B cell (primary cell): Measurements from ENCODE around the gene BOC. TPM values are rescaled to one million over a fixed set of nuclear protein-coding genes. Genes with fewer than 3 reads are reported as not detected.

Experiments used
- ATAC-seq: fragments of 200-7000 bp; cut with Tn5 transposase; one replicate; pipeline ENCODE4 v1.10.0; 2021; ENCODE audit warnings: low read depth, mild to moderate bottlenecking, moderate number of reproducible peaks, moderate library complexity
- CTCF ChIA-PET: fragments of 350-600 bp; sonication (Branson Sonifier 250); formaldehyde crosslinking; loops from one replicate; lab custom pipeline; 2021; ENCODE audit warnings: antibody characterized with exemption, inconsistent platforms; lab: Charles Lee
- POLR2A ChIA-PET: fragments of 350-600 bp; sonication (Branson Sonifier 250); formaldehyde crosslinking; loops from one replicate; lab custom pipeline; 2021; ENCODE audit warnings: antibody characterized with exemption; lab: Charles Lee
- DNase-seq: peaks from one replicate; pipeline ENCODE4 v3.0.0; 2013
- H2AFZ ChIP-seq: 2 replicates; pipeline ENCODE4 v1.6.1; 2012; ENCODE audit warnings: mild to moderate bottlenecking, low read depth, low read length; ENCODE audit not compliant: insufficient read depth, poor library complexity, severe bottlenecking
- H3K27ac ChIP-seq, 2 donors: 1 replicate in 1 of 2; 2 replicates in 1 of 2; pipeline ENCODE4 v1.5.1; 2012 to 2013; ENCODE audit warnings: low read length in 2 of 2, mild to moderate bottlenecking in 2 of 2, moderate library complexity in 1 of 2
- H3K27me3 ChIP-seq, 4 experiments: fragments of 200-600 bp in 1 of 4; sonication (generic) in 1 of 4; replicated peaks in 1 of 4; 1 replicate in 2 of 4; 2 replicates in 2 of 4; pipeline versions ENCODE4 v1.6.1 to v1.7.0; 2013 to 2016; ENCODE audit warnings: low read length in 3 of 4, mild to moderate bottlenecking in 2 of 4, mixed read lengths in 1 of 4, moderate library complexity in 1 of 4; ENCODE audit not compliant: insufficient read depth in 4 of 4, control insufficient read depth in 3 of 4; ENCODE audit errors: control extremely low read depth in 1 of 4
- H3K36me3 ChIP-seq, 2 experiments: replicated peaks in 1 of 2; 1 replicate in 1 of 2; 2 replicates in 1 of 2; pipeline versions ENCODE4 v1.6.1 to v1.7.1; 2013; ENCODE audit warnings: low read length in 1 of 2; ENCODE audit not compliant: insufficient read depth in 2 of 2, control insufficient read depth in 1 of 2; ENCODE audit errors: control extremely low read depth in 1 of 2, extremely low read depth in 1 of 2
- H3K4me1 ChIP-seq, 2 donors: fragments of 200-600 bp in 1 of 2; sonication (generic) in 1 of 2; 1 replicate in 1 of 2; 2 replicates in 1 of 2; pipeline versions ENCODE4 v1.5.1 to v1.6.1; 2013 to 2017; ENCODE audit warnings: low read length in 2 of 2; ENCODE audit not compliant: control insufficient read depth in 2 of 2, insufficient read depth in 2 of 2
- H3K4me2 ChIP-seq: replicated peaks from 2 replicates; pipeline ENCODE3; 2012; ENCODE audit warnings: mild to moderate bottlenecking, low read depth, low read length; ENCODE audit not compliant: poor library complexity, severe bottlenecking
- H3K4me3 ChIP-seq, 5 experiments: fragments of 200-600 bp in 1 of 5; sonication (generic) in 1 of 5; 1 replicate in 3 of 5; 2 replicates in 2 of 5; pipeline versions ENCODE4 v1.5.1 to v1.7.0; 2011 to 2016; ENCODE audit warnings: low read length in 4 of 5, mild to moderate bottlenecking in 4 of 5, low read depth in 2 of 5, control low read depth in 1 of 5, moderate library complexity in 1 of 5; ENCODE audit not compliant: insufficient read depth in 1 of 5; ENCODE audit errors: control extremely low read depth in 1 of 5, extremely low read depth in 1 of 5
- H3K79me2 ChIP-seq: fragments of 200-600 bp; sonication (generic); one replicate; pipeline ENCODE4 v1.6.0; 2016; ENCODE audit warnings: low read length; ENCODE audit not compliant: control insufficient read depth, insufficient read depth
- H3K9ac ChIP-seq: fragments of 200-600 bp; sonication (generic); 2 replicates; pipeline ENCODE4 v1.6.1; 2017; ENCODE audit warnings: mild to moderate bottlenecking, low read length, moderate library complexity
- H3K9me3 ChIP-seq, 3 donors: one replicate each; pipeline versions ENCODE4 v1.6.1 to v1.7.1; 2013; ENCODE audit warnings: low read length in 2 of 3; ENCODE audit not compliant: control insufficient read depth in 2 of 3, insufficient read depth in 1 of 3; ENCODE audit errors: control extremely low read depth in 1 of 3
- H4K20me1 ChIP-seq: 2 replicates; pipeline ENCODE4 v1.6.0; 2012; ENCODE audit warnings: mild to moderate bottlenecking, low read length; ENCODE audit not compliant: insufficient read depth, control insufficient read depth, poor library complexity, severe bottlenecking
- H3K27ac Mint-ChIP-seq: one replicate; pipeline ENCODE4 v1.8.0; 2021; ENCODE audit warnings: mixed read lengths
- H3K27me3 Mint-ChIP-seq: one replicate; pipeline ENCODE4 v1.8.0; 2021; ENCODE audit warnings: mixed read lengths
- H3K4me1 Mint-ChIP-seq: one replicate; pipeline ENCODE4 v1.8.0; 2021; ENCODE audit warnings: mixed read lengths
- H3K4me3 Mint-ChIP-seq: one replicate; pipeline ENCODE4 v1.8.0; 2021; ENCODE audit warnings: mixed read lengths
- H3K9me3 Mint-ChIP-seq: one replicate; pipeline ENCODE4 v1.8.0; 2022; ENCODE audit warnings: mixed read lengths; ENCODE audit not compliant: insufficient read depth
- EZH2 ChIP-seq: IDR thresholded peaks from 2 replicates; pipeline ENCODE4 v1.6.1; 2012; ENCODE audit warnings: borderline replicate concordance, low read depth, mild to moderate bottlenecking, moderate library complexity, low read length; ENCODE audit not compliant: insufficient read depth, poor library complexity, severe bottlenecking
- WGBS: methylation state at CpG from one replicate; pipeline ENCODE4 v1.1.5; 2013; ENCODE audit warnings: missing lambda C conversion rate; ENCODE audit not compliant: insufficient coverage; 5-methylcytosine and 5-hydroxymethylcytosine counted together
- intact Hi-C: fragments of 100-400 bp; cut with micrococcal nuclease; formaldehyde crosslinking; loops from one replicate; pipeline ENCODE4 v1.10.0; 2022
- polyA plus RNA-seq: library from polyadenylated mRNA; depleted of rRNA; stranded (reverse); fragments of >200 nt; gene quantifications from 2 replicates; pipeline ENCODE4 v1.2.3, GENCODE V29; 2012
- total RNA-seq, 2 donors: library from RNA; stranded (reverse); fragments of 120-200 nt in 1 of 2; gene quantifications; 1 replicate in 1 of 2; 2 replicates in 1 of 2; pipeline versions ENCODE4 v1.2.3 to v1.2.4, GENCODE V29; 2013 to 2022
- TF ChIP-seq, protein P1 (sequence below): fragments of 200-600 bp; IDR thresholded peaks from one replicate; pipeline ENCODE4 v1.8.0; 2022; ENCODE audit warnings: antibody characterized with exemption, mild to moderate bottlenecking

Gene BOC
- total and polyA plus RNA-seq, 2 donors (not counting 1 experiment from before 2014, with no cell fraction given): 0.12 to 2.0 TPM

DNA sequence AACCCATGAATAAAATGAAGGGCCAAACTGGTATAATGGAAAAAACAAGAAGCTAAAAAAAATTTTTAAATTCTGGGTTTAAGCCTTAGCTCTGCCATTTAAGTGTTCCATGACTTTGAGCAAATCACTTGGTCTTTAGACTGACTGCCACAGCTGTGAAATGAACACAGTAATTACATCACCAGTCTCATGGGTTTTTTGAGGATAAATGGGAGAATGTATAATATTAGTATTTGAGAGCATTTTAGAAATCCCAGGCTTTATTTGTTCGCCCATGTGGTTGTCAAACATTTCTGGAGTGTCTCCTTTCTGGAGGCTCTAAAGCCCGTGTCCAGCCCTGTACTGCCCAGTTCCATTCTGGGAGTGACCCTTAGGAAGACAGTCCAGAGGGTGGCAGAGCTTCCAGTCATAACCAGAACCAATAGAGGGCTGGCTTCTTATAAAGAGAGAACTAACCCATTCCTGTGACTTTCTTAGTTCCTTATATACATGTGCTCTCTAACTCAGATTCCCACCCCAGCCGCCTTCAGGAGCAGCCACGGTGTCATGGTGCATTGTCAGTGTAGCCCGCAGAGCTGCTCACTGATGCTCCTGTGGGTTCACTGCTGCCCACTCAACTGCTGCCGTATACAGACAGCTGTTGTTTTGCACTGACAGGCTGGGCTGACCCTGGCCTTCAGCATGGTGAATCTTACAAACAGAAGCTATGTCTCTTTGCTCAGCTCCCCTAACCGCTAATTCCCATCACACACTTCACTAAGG lies 44.7 kb downstream of the BOC start:
- ChIA-PET POLR2A (no interaction called here), CTCF (interaction anchor here (0.7 to 1.3 kb wide), 2 partner anchors 32 to 221 kb away, joined by 3 to 4 read pairs; no protein-coding TSS in a partner anchor)
- Histone ChIP-seq H4K20me1 (no peaks in the 10 kb centered on the region), H3K27me3 (no peaks in the 10 kb centered on the region), H3K4me2 (no peak overlapping the region), H3K4me1 (peaks cover 7 to 18% of the 10 kb centered on the region in 2 donors), H3K9ac (no peak overlapping the region), H3K4me3 (no peak overlapping the region), H3K9me3 (no peaks in the 10 kb centered on the region), H3K27ac (no peak overlapping the region), H3K36me3 (no peaks in the 10 kb centered on the region), H3K79me2 (no peaks in the 10 kb centered on the region), H2AFZ (no peak overlapping the region)
- 63% methylated on average over 6 of the region's 7 CpGs for WGBS
- DNase-seq: no peak
- Mint-ChIP-seq H3K9me3 (no peaks in the 10 kb centered on the region), H3K27ac (no peak overlapping the region), H3K4me1 (peaks cover 20% of the 10 kb centered on the region), H3K4me3 (no peak overlapping the region), H3K27me3 (peaks cover 4% of the 10 kb centered on the region)
- intact Hi-C loops: no loop called here
- TF ChIP-seq, protein P1, sequence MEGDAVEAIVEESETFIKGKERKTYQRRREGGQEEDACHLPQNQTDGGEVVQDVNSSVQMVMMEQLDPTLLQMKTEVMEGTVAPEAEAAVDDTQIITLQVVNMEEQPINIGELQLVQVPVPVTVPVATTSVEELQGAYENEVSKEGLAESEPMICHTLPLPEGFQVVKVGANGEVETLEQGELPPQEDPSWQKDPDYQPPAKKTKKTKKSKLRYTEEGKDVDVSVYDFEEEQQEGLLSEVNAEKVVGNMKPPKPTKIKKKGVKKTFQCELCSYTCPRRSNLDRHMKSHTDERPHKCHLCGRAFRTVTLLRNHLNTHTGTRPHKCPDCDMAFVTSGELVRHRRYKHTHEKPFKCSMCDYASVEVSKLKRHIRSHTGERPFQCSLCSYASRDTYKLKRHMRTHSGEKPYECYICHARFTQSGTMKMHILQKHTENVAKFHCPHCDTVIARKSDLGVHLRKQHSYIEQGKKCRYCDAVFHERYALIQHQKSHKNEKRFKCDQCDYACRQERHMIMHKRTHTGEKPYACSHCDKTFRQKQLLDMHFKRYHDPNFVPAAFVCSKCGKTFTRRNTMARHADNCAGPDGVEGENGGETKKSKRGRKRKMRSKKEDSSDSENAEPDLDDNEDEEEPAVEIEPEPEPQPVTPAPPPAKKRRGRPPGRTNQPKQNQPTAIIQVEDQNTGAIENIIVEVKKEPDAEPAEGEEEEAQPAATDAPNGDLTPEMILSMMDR: no peak
- no peak for TF ChIP-seq EZH2
- ATAC-seq: no peak

DNA sequence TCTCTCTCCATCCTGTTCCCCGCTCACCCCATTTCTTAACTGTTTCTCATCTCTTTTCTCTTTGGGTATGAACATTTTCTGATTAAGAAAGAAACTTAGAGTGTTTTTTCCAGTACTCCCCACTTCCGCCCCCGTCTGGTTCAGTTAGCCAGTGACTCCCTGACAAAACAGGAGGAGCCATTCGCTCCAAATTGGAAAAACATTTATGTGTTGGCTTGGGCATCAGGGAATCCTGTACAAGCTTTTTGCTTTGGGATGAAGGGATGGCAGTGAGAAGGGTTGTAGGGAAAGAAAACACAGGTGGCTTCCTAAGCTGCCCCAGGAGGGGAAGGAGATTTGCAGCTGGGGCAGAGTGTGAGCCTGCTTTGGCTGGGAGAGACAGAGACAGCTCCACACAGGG lies 47.0 kb downstream of the BOC start:
- CTCF ChIA-PET: no interaction called here
- WGBS: 100% methylated on average over 1 of the region's 4 CpGs
- POLR2A ChIA-PET: no interaction called here
- intact Hi-C loops: no loop called here
- H3K27ac Mint-ChIP-seq: no peak overlapping the region
- Histone ChIP-seq H2AFZ (no peak overlapping the region), H3K27ac (no peak overlapping the region), H3K79me2 (no peaks in the 10 kb centered on the region), H3K4me1 (peaks cover 7 to 18% of the 10 kb centered on the region in 2 donors), H3K9me3 (no peaks in the 10 kb centered on the region), H3K4me3 (no peak overlapping the region), H3K4me2 (no peak overlapping the region), H3K36me3 (no peaks in the 10 kb centered on the region), H3K9ac (no peak overlapping the region), H4K20me1 (no peaks in the 10 kb centered on the region), H3K27me3 (no peaks in the 10 kb centered on the region)
- DNase-seq (no peak), ATAC-seq (no peak)
- H3K27me3 Mint-ChIP-seq: peaks cover 17% of the 10 kb centered on the region
- TF ChIP-seq, protein P1: no peak
- TF ChIP-seq EZH2: no peak
- no peaks in the 10 kb centered on the region for H3K9me3 Mint-ChIP-seq
- H3K4me1 Mint-ChIP-seq: peaks cover 20% of the 10 kb centered on the region
- no peak overlapping the region for H3K4me3 Mint-ChIP-seq
